ENCODE measurements around the gene TBC1D22A.

TBC1D22A gene

DNA sequence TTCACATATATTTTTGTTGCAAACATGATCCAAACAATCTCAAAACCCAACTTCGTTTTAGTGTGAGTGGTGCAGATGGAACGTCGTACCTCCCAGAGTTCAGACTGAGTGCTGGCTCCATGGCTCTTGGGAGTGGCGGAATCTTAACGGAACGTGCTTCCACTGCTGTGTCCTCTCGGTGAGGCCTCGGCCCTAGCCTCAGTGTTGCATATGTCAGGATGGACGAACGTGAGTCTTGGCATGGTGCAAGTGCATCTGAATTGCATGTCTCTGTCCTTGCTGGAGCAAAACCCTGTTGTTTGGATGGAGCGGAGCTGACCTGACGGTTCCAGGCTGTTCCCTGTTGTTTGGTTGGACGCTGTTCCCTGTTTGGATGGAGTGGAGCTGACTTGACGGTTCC, 306.8 kb downstream of the TBC1D22A start:
- no peaks in the 10 kb centered on the region for H3K4me1 ChIP-seq
- H3K36me3 ChIP-seq: peaks cover 0 to 22% (median 0%) of the 10 kb centered on the region in 3 donors
- DNase-seq: peak in 1 of 2 donors; percentile 21
- TF ChIP-seq, protein P1, sequence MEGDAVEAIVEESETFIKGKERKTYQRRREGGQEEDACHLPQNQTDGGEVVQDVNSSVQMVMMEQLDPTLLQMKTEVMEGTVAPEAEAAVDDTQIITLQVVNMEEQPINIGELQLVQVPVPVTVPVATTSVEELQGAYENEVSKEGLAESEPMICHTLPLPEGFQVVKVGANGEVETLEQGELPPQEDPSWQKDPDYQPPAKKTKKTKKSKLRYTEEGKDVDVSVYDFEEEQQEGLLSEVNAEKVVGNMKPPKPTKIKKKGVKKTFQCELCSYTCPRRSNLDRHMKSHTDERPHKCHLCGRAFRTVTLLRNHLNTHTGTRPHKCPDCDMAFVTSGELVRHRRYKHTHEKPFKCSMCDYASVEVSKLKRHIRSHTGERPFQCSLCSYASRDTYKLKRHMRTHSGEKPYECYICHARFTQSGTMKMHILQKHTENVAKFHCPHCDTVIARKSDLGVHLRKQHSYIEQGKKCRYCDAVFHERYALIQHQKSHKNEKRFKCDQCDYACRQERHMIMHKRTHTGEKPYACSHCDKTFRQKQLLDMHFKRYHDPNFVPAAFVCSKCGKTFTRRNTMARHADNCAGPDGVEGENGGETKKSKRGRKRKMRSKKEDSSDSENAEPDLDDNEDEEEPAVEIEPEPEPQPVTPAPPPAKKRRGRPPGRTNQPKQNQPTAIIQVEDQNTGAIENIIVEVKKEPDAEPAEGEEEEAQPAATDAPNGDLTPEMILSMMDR (IDR thresholded peaks at IDR 0.05): no peak
- intact Hi-C loops (cut with DNase I; ENCODE audit: low total_unique reads): no loop called here
- H3K9me3 ChIP-seq: peaks cover 0 to 4% (median 0%) of the 10 kb centered on the region in 3 donors
- H3K27me3 ChIP-seq: no peaks in the 10 kb centered on the region
- H3K27ac ChIP-seq: no peak overlapping the region
- H3K4me3 ChIP-seq: no peak overlapping the region

DNA sequence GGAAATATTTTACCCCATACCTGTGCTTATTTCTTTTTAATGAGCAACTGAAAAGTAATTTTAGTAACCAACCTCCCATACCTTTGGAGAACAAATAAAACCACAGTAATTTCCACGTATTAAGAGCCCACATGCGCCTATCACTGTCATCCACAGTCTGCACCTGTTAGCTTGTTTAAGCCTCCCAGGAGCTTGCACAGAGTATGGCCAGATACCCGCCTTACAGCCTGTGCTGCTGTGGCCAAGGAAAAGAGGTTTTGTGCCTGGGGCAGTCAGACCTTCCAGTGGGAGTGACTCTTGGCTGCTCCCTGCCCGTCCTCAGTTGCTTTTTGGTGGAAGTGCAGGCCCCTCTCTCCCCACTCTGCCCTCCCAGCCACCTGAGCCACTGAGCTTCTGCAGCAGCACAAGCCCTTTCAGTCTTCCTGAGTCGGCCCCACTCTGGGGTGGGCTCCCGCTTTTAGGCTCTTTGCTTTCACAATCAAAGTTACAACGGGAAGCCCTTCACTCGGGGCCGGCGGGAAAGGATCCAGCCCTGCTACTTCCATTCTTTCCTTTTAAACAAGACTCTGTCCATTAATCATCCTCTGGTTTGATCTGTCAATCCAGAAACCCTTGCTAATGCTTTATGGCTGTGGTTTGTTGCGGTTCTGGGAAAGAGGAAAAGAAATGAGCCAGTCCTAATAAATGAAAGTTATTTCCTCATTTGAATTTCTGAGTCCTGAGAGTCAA, 308.8 kb downstream of the TBC1D22A start:
- peak in 1 of 2 donors; percentile 64 for DNase-seq
- intact Hi-C loops (cut with DNase I; ENCODE audit: low total_unique reads): no loop called here
- no peaks in the 10 kb centered on the region for H3K4me1 ChIP-seq
- no peak overlapping the region for H3K4me3 ChIP-seq
- H3K36me3 ChIP-seq: peaks cover 0 to 28% (median 7%) of the 10 kb centered on the region in 3 donors
- H3K9me3 ChIP-seq: peaks cover 0 to 18% (median 14%) of the 10 kb centered on the region in 3 donors
- TF ChIP-seq, protein P1 (IDR thresholded peaks at IDR 0.05): no peak
- no peak overlapping the region for H3K27ac ChIP-seq
- no peaks in the 10 kb centered on the region for H3K27me3 ChIP-seq

DNA sequence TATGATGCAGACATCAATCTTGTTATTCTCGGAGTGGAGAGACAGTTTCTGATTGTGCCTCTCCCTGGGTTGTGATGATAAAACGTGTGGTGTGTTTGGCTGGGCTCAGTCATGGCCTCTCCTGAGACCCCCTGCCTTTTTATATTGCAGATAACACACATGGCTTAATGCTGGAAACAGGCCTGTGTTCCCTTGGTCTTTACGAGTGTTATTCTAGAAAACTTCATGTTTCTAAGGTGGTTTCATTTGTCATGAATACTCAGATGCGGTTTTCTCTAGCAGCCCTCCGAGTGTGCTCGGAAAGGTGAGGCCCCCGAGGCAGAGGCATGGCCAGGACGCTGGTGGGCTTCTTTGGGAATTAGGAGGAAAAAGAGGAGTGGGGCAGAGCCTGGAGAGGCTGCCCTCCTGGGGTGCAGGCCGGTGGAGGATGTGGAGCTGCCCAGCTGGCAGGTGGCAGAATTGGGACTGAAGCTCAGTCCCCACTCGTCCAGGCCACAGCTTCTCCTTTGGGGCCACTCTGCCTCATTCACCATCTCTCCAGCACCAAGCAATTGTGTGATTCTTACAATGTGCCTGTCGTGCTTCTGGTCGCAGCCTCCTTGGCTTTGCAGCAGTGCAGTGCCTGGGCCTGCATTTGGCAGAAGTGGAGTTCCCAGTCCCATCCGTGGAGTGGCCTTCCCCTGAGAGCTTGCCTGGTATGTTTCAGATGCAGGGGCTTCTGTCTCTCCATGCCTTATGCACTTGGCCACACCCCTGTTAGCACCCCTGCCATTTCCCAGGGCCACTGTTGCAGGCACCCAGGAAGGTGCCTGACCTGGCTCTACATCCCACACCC, 309.6 kb downstream of the TBC1D22A start:
- H3K9me3 ChIP-seq: peaks cover 0 to 18% (median 14%) of the 10 kb centered on the region in 3 donors
- no peak overlapping the region for H3K27ac ChIP-seq
- peaks cover 0 to 28% (median 7%) of the 10 kb centered on the region in 3 donors for H3K36me3 ChIP-seq
- H3K4me1 ChIP-seq: no peaks in the 10 kb centered on the region
- DNase-seq: peak in 1 of 2 donors; percentile 39
- intact Hi-C loops (cut with DNase I; ENCODE audit: low total_unique reads): no loop called here
- H3K4me3 ChIP-seq: no peak overlapping the region
- no peaks in the 10 kb centered on the region for H3K27me3 ChIP-seq
- TF ChIP-seq, protein P1 (IDR thresholded peaks at IDR 0.05): no peak

DNA sequence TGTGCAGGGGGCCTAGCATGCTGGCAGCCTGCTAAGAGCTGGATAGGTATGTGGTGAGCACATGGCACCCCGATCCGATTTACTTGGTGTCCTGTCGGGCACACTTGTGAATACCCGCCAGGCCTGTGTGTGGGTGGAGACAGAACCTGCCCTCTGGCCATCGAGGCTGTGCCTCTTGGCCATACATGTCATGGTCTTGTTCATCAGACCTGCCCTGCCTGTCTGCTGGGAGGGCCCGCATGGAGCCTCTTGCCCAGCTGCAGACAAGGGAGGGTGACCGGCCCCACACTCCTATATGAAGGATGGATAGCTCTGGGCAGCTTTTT, 310.2 kb downstream of the TBC1D22A start:
- TF ChIP-seq, protein P1 (IDR thresholded peaks at IDR 0.05): no peak
- no peak for DNase-seq

DNA sequence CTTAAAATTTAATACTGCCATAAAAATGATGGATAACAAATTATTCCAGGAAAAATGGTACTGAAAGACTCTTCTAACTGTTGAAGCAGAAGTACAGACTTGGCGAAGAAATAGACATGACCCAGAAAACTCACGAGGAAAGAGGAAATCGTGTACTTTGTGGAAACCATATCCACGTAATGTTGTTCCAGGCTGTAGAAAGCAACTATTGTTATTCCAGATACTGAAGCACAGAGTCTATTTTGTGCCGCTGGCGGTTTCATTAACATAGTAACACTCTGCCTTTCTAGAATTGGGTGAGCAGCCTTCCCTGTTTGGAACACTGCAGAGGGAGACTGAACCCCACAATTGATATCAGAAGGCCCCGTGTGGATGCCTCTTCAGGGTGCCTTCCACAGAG, 310.6 kb downstream of the TBC1D22A start:
- intact Hi-C loops (cut with DNase I; ENCODE audit: low total_unique reads): no loop called here
- Histone ChIP-seq H3K9me3 (peaks cover 0 to 18% (median 14%) of the 10 kb centered on the region in 3 donors), H3K4me1 (no peaks in the 10 kb centered on the region), H3K4me3 (no peak overlapping the region), H3K36me3 (peaks cover 0 to 33% (median 7%) of the 10 kb centered on the region in 3 donors), H3K27me3 (no peaks in the 10 kb centered on the region), H3K27ac (no peak overlapping the region)
- DNase-seq: no peak
- TF ChIP-seq, protein P1 (IDR thresholded peaks at IDR 0.05): no peak

More for the DNA sequence above, 310.2 kb downstream of the TBC1D22A start:
- no peaks in the 10 kb centered on the region for H3K4me1 ChIP-seq
- peaks cover 0 to 28% (median 7%) of the 10 kb centered on the region in 3 donors for H3K36me3 ChIP-seq
- peaks cover 0 to 18% (median 14%) of the 10 kb centered on the region in 3 donors for H3K9me3 ChIP-seq
- no peak overlapping the region for H3K27ac ChIP-seq
- H3K4me3 ChIP-seq: no peak overlapping the region
- intact Hi-C loops (cut with DNase I; ENCODE audit: low total_unique reads): no loop called here
- no peaks in the 10 kb centered on the region for H3K27me3 ChIP-seq
